GM19467 (cell line): ENCODE results near the gene GJB2.
A peak's percentile ranks its signal among the peaks of the same experiment; 100 is the strongest.

Experiments used
- ATAC-seq: cut with Tn5 transposase; IDR thresholded peaks from one replicate; pipeline ENCODE4 v1.9.1; 2021; ENCODE audit warnings: mild to moderate bottlenecking, moderate library complexity; ENCODE audit not compliant: unreplicated experiment

The GJB2 gene

GRCh38 chr13:20192836-20193161, at the start of gene GJB2:
TSS of gene GJB2 (minus strand) at chr13:20192938. CDS start at chr13:20189581, 3,357 bp downstream.
- ATAC-seq, result no peak

GRCh38 chr13:20241593-20241992, 48.9 kb upstream of the GJB2 start:
- no peak for ATAC-seq

- ATAC-seq, result no peak
These were observed 47.0 kb upstream of the GJB2 start for GRCh38 chr13:20239748-20240147.

GRCh38 chr13:20232556-20233277, 40.0 kb upstream of the GJB2 start:
- ATAC-seq, result no peak

GRCh38 chr13:20231839-20232555, 39.3 kb upstream of the GJB2 start, which contains the start of gene GJB6:
TSS of gene GJB6 (minus strand) at chr13:20232319. CDS start at chr13:20223480, 8,839 bp downstream.
- no peak for ATAC-seq

- ATAC-seq, result no peak
These were observed 38.4 kb upstream of the GJB2 start for GRCh38 chr13:20230913-20231838.

GRCh38 chr13:20227730-20228129, 35.0 kb upstream of the GJB2 start:
- no peak for ATAC-seq

GRCh38 chr13:20227288-20227687, 34.5 kb upstream of the GJB2 start:
- ATAC-seq, result no peak

GRCh38 chr13:20222553-20222952, 29.8 kb upstream of the GJB2 start:
- no peak for ATAC-seq

GRCh38 chr13:20221772-20222171, 29.0 kb upstream of the GJB2 start:
- no peak for ATAC-seq

- peak; percentile 84 for ATAC-seq
These were observed 26.8 kb upstream of the GJB2 start for GRCh38 chr13:20219577-20219976.

GRCh38 chr13:20217168-20217567, 24.4 kb upstream of the GJB2 start:
- ATAC-seq, result no peak

GRCh38 chr13:20209948-20210347, 17.2 kb upstream of the GJB2 start:
- ATAC-seq, result no peak

- ATAC-seq, result no peak
These were observed 14.0 kb upstream of the GJB2 start for GRCh38 chr13:20206698-20207235.

- ATAC-seq, result no peak
These were observed 13.4 kb upstream of the GJB2 start for GRCh38 chr13:20206065-20206697.

- no peak for ATAC-seq
These were observed 6.0 kb upstream of the GJB2 start for GRCh38 chr13:20198781-20199180.

- ATAC-seq, result no peak
These were observed 4.7 kb upstream of the GJB2 start for GRCh38 chr13:20197361-20197834.

- no peak for ATAC-seq
These were observed 3.1 kb upstream of the GJB2 start for GRCh38 chr13:20195801-20196200.

GRCh38 chr13:20193907-20194631, 1.3 kb upstream of the GJB2 start:
- ATAC-seq, result no peak
